Lower lobe of right lung (tissue), 2 donors: Measurements from ENCODE around the gene DIO1. TPM values are rescaled to one million over a fixed set of nuclear protein-coding genes. Genes with fewer than 3 reads are reported as not detected.

Source experiments
- ATAC-seq, 2 donors: fragments of 200-7000 bp; cut with Tn5 transposase; one replicate each; pipeline ENCODE4 v1.9.1; 2020 to 2022; ENCODE audit warnings: mild to moderate bottlenecking in 2 of 2, moderate library complexity in 2 of 2
- DNase-seq: peaks from one replicate; pipeline ENCODE4 v3.0.0-alpha.2; 2020
- H3K27ac ChIP-seq: fragments of 200-600 bp; one replicate; pipeline ENCODE4 v1.8.0; 2022
- H3K27me3 ChIP-seq: fragments of 200-600 bp; one replicate; pipeline ENCODE4 v1.8.0; 2022; ENCODE audit warnings: low read depth
- H3K36me3 ChIP-seq: fragments of 200-600 bp; one replicate; pipeline ENCODE4 v1.8.0; 2022; ENCODE audit warnings: mild to moderate bottlenecking
- H3K4me1 ChIP-seq: fragments of 200-600 bp; one replicate; pipeline ENCODE4 v1.8.0; 2022
- H3K4me3 ChIP-seq: fragments of 200-600 bp; one replicate; pipeline ENCODE4 v1.8.0; 2022; ENCODE audit warnings: mild to moderate bottlenecking
- H3K9me3 ChIP-seq: fragments of 200-600 bp; one replicate; pipeline ENCODE4 v1.8.0; 2022
- intact Hi-C: fragments of 100-400 bp; cut with DNase I; formaldehyde crosslinking; loops from one replicate; pipeline ENCODE4 v1.11.0; 2022
- total RNA-seq: library from RNA; stranded (reverse); fragmentation: NEBNext Ultra II Directional; extraction: Animal tissue kit (Norgen Biotek cat#: 25700); gene quantifications from one replicate; pipeline ENCODE4 v1.2.1, GENCODE V29; 2021
- TF ChIP-seq, protein P1 (sequence below): fragments of 200-600 bp; IDR thresholded peaks from one replicate; pipeline ENCODE4 v1.8.0; 2022; ENCODE audit warnings: antibody characterized with exemption, mild to moderate bottlenecking
- donor health status: DM: no; HTN: yes; CAD: no; lungs with severe emphysema.

The DIO1 gene
- total RNA-seq, 1 donor from 2014 or later: not detected

GRCh38 chr1:53896635-53897229, 2.7 kb downstream of the DIO1 start:
- intact Hi-C loops: no loop called here
- Histone ChIP-seq H3K4me1 (peaks cover 17% of the 10 kb centered on the region), H3K4me3 (no peak overlapping the region), H3K9me3 (no peaks in the 10 kb centered on the region), H3K36me3 (no peaks in the 10 kb centered on the region), H3K27me3 (no peaks in the 10 kb centered on the region), H3K27ac (no peak overlapping the region)
- peak; percentile 12 to 41 for ATAC-seq
- TF ChIP-seq, protein P1, sequence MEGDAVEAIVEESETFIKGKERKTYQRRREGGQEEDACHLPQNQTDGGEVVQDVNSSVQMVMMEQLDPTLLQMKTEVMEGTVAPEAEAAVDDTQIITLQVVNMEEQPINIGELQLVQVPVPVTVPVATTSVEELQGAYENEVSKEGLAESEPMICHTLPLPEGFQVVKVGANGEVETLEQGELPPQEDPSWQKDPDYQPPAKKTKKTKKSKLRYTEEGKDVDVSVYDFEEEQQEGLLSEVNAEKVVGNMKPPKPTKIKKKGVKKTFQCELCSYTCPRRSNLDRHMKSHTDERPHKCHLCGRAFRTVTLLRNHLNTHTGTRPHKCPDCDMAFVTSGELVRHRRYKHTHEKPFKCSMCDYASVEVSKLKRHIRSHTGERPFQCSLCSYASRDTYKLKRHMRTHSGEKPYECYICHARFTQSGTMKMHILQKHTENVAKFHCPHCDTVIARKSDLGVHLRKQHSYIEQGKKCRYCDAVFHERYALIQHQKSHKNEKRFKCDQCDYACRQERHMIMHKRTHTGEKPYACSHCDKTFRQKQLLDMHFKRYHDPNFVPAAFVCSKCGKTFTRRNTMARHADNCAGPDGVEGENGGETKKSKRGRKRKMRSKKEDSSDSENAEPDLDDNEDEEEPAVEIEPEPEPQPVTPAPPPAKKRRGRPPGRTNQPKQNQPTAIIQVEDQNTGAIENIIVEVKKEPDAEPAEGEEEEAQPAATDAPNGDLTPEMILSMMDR: no peak
- DNase-seq: no peak

DNA sequence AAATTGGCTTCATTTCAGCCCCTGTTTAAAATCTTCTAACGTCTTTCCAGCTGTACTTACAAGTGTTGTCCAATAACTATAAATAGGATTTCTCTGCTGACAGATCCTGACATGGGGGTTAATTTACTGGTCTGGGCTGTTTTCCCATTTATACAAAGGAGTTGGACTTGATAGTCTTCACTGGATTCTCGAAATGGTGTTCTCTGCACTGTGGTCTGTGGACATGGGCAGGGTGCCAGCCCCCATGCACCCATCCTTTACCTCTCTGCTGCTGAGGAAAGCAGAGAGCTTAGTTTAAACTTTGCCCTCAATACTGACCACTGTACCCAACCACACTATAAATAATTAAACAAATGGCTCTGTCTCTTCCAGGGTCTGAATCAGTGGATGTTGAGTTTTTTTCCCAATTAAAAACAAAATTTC, 5.2 kb downstream of the DIO1 start:
- intact Hi-C loops: no loop called here
- H3K9me3 ChIP-seq: no peaks in the 10 kb centered on the region
- H3K4me3 ChIP-seq: no peak overlapping the region
- no peak overlapping the region for H3K27ac ChIP-seq
- no peak for DNase-seq
- TF ChIP-seq, protein P1: no peak
- peaks cover 13% of the 10 kb centered on the region for H3K4me1 ChIP-seq
- no peaks in the 10 kb centered on the region for H3K36me3 ChIP-seq
- ATAC-seq: no peak
- no peaks in the 10 kb centered on the region for H3K27me3 ChIP-seq

GRCh38 chr1:53899708-53900107, 5.7 kb downstream of the DIO1 start:
- H3K27me3 ChIP-seq: no peaks in the 10 kb centered on the region
- TF ChIP-seq, protein P1: no peak
- ATAC-seq (no peak), DNase-seq (no peak)
- intact Hi-C loops: no loop called here
- peaks cover 13% of the 10 kb centered on the region for H3K4me1 ChIP-seq
- no peaks in the 10 kb centered on the region for H3K36me3 ChIP-seq
- H3K27ac ChIP-seq: no peak overlapping the region
- no peaks in the 10 kb centered on the region for H3K9me3 ChIP-seq
- H3K4me3 ChIP-seq: no peak overlapping the region

DNA sequence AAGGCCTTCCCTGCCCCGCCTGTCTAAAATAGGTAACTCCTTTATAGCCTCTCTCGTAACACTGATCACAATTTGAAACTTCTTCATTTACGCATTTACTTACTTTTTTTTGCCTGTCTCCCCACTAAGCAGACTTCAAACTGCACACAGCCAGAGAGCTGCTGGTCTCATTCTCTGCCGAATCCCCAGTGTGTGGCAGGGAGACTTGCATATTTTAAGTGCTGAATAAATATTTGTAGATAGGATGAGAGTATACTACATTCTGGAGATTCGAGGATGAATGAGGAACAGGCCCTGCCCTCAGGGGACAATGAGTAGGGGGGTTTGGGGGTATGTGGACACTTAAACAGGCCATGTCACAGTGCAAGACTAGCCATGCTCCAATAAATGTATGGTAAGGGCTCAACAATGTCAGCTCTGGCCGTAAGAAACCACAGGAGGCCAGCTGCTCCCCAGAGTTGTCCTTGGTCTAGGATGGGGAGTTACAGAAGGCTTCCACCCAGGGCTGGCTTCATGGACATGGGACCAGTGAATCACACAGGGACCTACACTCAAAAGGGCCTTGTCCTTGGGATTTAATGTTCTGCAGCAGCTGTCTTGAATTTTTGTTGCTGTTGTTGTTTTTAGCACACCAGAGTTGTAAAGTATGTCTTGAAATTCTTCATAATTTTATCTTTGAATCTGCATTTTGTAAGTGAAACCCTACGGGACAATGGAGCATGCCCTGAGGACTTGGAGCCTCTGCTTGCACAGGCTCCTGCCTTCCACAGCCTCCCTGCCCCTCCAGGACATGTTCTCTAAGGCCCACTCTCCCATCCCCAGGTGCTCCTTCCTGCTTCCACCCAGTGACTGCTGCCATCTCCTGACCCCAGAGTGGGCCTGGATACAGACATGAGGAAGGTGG, 8.5 kb downstream of the DIO1 start:
- H3K4me1 ChIP-seq: peaks cover under 1% of the 10 kb centered on the region
- no peak overlapping the region for H3K4me3 ChIP-seq
- no peak overlapping the region for H3K27ac ChIP-seq
- TF ChIP-seq, protein P1: no peak
- no peaks in the 10 kb centered on the region for H3K27me3 ChIP-seq
- no peaks in the 10 kb centered on the region for H3K36me3 ChIP-seq
- H3K9me3 ChIP-seq: no peaks in the 10 kb centered on the region
- intact Hi-C loops: no loop called here
- no peak for DNase-seq
- no peak for ATAC-seq

GRCh38 chr1:53905509-53905908, 11.5 kb downstream of the DIO1 start:
- no peak overlapping the region for H3K4me3 ChIP-seq
- TF ChIP-seq, protein P1: no peak
- intact Hi-C loops: no loop called here
- no peaks in the 10 kb centered on the region for H3K27me3 ChIP-seq
- H3K9me3 ChIP-seq: no peaks in the 10 kb centered on the region
- DNase-seq: no peak
- no peaks in the 10 kb centered on the region for H3K4me1 ChIP-seq
- no peak for ATAC-seq
- H3K36me3 ChIP-seq: no peaks in the 10 kb centered on the region
- no peak overlapping the region for H3K27ac ChIP-seq
